Erythroblast (primary cell): ENCODE measurements around the gene PHOX2A.

Experiments used
- GATA1 ChIP-seq: IDR thresholded peaks from 2 replicates; pipeline ENCODE4 v1.6.1; 2011; ENCODE audit warnings: low read depth, mild to moderate bottlenecking, control low read depth, low read length, moderate library complexity
- POLR2A ChIP-seq: IDR thresholded peaks from 2 replicates; pipeline ENCODE4 v1.6.1; 2011; ENCODE audit warnings: mild to moderate bottlenecking, low read length

DNA sequence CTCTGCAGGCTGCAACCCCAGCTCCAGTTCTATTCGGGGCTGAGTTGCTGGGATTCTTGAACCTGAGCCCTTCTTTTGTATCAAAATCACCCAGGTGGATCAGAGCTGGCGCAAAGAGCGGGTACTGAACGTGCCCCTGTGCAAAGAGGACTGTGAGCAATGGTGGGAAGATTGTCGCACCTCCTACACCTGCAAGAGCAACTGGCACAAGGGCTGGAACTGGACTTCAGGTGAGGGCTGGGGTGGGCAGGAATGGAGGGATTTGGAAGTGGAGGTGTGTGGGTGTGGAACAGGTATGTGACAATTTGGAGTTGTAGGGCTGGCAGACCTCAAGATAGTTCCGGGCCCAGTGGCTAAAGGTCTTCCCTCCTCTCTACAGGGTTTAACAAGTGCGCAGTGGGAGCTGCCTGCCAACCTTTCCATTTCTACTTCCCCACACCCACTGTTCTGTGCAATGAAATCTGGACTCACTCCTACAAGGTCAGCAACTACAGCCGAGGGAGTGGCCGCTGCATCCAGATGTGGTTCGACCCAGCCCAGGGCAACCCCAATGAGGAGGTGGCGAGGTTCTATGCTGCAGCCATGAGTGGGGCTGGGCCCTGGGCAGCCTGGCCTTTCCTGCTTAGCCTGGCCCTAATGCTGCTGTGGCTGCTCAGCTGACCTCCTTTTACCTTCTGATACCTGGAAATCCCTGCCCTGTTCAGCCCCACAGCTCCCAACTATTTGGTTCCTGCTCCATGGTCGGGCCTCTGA is 48.3 kb downstream of the PHOX2A start:
- TF ChIP-seq POLR2A (no peak), GATA1 (no peak)
